GM13977 (cell line): ENCODE measurements around the gene ERC2.

Experiments used
- DNase-seq: peaks from one replicate; pipeline ENCODE4 v3.0.0; 2012; ENCODE audit warnings: low spot score
- CTCF ChIP-seq: IDR thresholded peaks from 2 replicates; pipeline ENCODE4 v1.5.1; 2012; ENCODE audit warnings: mild to moderate bottlenecking, control low read depth; ENCODE audit not compliant: insufficient read depth; ENCODE audit errors: extremely low read depth, missing control alignments
- in situ Hi-C: fragments of 300-500 bp; cut with MboI; formaldehyde crosslinking; loops from one replicate; pipeline ENCODE4 v1.12.0; 2022; ENCODE audit warnings: low sequenced_read_pairs, low pct_unique_long_range_greater_than_20kb, mixed read lengths, inconsistent platforms; ENCODE audit not compliant: unreplicated experiment

Gene ERC2

GRCh38 chr3:55595420-55595819 is 872.8 kb downstream of the ERC2 start:
- DNase-seq, result no peak
- TF ChIP-seq CTCF, result no peak
- in situ Hi-C loops, result no loop called here

DNA sequence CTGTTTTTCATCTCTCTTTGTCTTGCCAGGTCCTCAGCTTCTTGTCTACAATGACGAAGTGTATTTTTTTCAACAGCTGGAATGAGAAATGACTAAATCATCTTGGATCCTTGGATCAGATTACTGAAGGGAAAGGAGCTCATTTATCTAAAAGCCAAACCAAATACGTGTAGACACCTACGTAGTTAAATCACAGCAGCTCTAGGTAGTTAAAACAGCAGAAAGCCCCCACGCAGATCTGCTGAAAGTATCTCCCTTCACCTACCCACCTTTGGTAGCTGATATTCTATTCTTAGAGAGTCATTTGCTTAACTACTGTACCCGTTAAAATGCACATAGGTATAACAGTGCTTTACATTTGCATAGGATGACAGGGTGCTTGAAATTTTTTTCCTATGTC is 875.7 kb downstream of the ERC2 start:
- no peak for TF ChIP-seq CTCF
- in situ Hi-C loops, result no loop called here
- no peak for DNase-seq

DNA sequence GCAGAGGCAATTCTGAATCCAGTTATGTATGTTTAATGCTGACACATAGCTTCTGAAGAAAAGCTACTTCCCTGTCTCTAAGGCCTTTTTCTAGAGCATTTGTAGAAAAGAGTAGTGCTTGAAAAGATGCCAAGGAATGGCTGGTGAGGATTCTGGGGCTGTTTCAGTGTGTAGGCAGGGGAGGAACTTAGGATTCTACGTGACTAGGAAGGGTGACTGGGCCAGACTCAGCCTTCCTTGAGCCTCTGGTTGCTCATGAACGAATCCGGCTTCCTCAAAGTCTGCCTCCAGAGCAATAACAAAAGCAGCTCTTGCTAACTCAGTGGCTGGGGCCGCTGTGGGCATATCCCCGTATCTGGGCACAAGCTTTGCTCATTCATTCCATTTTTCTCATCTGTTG is 876.4 kb downstream of the ERC2 start:
- DNase-seq, result no peak
- TF ChIP-seq CTCF, result no peak
- in situ Hi-C loops, result no loop called here

GRCh38 chr3:55588146-55588765 is 880.0 kb downstream of the ERC2 start:
- in situ Hi-C loops, result no loop called here
- TF ChIP-seq CTCF, result no peak
- DNase-seq, result peak; percentile 29

DNA sequence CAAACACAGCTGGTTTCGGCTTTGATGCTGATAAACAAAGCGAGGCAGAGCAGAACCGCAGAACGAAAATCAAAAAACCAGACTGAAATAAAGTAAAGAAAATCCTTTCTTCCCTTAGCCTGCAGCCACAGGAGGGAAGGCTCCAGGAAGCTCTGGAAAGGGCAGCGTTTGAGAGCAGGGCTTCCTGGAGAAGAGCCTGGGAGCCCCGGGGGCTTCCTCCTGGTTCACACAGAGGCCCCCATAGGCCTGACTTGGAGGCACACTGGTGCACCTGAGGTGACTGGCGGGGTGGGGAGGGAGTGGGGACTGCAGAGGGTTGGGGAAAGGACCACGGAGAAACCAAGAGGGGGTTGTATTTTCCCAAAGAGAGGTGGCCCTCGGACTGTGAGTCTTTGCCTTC is 882.4 kb downstream of the ERC2 start:
- no peak for TF ChIP-seq CTCF
- no peak for DNase-seq
- in situ Hi-C loops, result no loop called here

DNA sequence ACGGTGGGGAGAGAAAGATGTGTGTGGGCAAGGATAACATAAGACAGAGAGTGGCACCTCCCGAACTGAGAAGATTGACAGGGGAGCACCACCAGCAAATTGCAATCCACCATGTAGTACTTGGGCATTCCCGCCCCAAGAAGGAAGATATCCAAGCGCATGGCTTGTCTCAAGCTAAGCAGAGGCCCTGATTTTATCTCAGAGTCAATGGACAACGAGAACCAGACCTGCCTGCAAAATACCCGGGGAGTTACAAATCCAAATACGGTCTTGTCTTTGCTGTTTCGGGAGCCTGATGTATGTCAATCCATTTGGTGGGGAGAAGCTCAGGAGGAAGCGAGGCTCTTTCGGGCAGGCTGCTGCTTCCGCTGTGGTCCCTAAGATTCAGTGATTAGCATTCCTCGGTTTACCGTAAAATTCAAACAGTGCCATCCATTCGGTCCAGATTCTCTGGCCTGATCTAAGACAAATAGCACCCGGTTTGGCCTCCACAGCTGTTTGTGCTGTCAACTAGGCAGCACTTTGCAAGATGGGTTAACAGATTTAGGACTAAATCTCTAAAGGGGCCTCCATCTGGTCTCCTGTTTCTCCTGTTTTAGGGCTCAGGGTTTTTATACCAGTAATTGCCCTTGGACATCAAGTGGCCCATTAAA is 883.4 kb downstream of the ERC2 start:
- no peak for TF ChIP-seq CTCF
- DNase-seq, result no peak
- in situ Hi-C loops, result no loop called here
